Middle frontal gyrus (tissue), 1 donor: ENCODE results near the gene ARHGAP31.
"Not testable (repeated sequence)": the region's sequence is repeated elsewhere in the genome, so short reads cannot be mapped to it uniquely, and the experiment has no call there.

Experiments used
- DNase-seq: peaks from one replicate; pipeline ENCODE4 v3.0.0-alpha.2; 2015; ENCODE audit warnings: low spot score; ENCODE audit errors: extremely low spot score

Gene ARHGAP31

GRCh38 chr3:119293871-119294695 is at the start of gene ARHGAP31:
Gene ARHGAP31 (plus strand): TSS chr3:119294383. CDS start chr3:119294905, 522 bp downstream.
- no peak for DNase-seq

DNA sequence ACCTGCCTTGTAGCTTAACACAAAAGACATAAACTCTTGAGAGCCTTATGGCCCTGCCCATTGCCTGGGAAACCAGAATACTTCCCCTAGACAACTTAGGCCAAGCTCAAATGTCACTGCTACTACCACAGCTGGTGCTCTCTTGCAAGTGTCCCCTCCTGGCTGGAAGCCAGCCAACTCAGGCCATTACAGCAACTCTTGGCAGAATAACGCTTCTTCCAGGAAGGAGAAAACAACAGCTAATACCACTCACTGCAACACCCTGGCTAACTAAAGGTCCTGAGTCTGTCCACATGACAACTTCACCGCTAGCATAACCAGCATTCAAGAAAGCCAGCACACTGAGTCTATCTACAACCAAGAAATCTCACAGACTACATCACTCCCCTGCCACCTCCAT is 48.4 kb upstream of the ARHGAP31 start:
- DNase-seq, result no peak

DNA sequence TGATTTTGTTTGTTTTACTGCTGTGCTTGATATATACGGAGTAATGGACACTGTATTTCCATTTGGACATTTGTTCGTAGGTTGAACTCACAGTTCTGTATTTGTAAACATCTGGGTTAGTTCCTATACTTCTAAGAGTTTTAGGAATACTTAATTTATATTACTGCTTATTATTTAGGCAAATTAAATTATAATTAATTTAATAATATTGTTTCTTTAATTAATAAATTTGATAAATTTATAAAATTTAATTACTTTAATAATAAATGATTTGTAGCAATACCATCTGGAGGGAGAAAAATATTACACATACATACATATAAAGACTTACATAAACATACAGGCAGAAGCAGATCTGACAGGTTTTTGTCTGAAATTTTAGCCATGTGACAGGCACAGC is 39.0 kb upstream of the ARHGAP31 start:
- no peak for DNase-seq

GRCh38 chr3:119257111-119257510 is 37.1 kb upstream of the ARHGAP31 start:
- no peak for DNase-seq

- no peak for DNase-seq
Measured at GRCh38 chr3:119257654-119258410, 36.4 kb upstream of the ARHGAP31 start.

DNA sequence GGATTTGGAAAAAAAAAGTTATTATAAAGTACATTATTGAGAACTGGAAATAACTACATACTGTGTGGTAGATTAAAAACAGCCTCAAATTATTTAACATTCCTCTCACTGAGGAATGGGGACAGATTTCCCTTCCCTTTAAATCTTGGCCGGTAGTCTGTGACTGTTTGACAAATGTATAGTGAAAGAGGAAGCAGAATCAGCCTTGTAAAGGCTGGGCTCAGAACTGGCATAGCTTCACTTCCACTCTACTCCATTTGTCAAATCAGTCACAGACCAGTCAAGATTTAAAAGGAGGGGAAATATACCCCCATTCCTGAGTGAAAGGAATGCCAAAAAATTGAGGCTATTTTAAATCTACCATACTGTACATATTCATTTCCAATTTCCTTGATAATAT is 35.3 kb upstream of the ARHGAP31 start:
- no peak for DNase-seq

GRCh38 chr3:119259821-119260220 is 34.4 kb upstream of the ARHGAP31 start:
- no peak for DNase-seq

GRCh38 chr3:119261055-119261454 is 33.1 kb upstream of the ARHGAP31 start:
- DNase-seq, result no peak

DNA sequence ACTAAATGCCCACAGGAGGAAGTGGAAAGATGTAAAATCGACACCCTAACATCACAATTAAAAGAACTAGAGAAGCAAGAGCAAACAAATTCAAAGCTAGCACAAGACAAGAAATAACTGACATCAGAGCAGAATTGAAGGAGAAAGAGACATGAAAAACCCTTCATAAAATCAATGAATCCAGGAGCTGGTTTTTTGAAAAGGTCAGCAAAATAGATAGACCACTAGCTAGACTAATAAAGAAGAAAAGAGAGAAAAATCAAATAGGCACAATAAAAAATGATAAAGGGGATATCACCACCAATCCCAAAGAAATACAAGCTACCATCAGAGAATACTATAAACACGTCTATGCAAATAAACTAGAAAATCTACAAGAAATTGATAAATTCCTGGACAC is 24.0 kb upstream of the ARHGAP31 start:
- not testable (repeated sequence) for DNase-seq

- no peak for DNase-seq
Measured at GRCh38 chr3:119276680-119277079, 17.5 kb upstream of the ARHGAP31 start.

DNA sequence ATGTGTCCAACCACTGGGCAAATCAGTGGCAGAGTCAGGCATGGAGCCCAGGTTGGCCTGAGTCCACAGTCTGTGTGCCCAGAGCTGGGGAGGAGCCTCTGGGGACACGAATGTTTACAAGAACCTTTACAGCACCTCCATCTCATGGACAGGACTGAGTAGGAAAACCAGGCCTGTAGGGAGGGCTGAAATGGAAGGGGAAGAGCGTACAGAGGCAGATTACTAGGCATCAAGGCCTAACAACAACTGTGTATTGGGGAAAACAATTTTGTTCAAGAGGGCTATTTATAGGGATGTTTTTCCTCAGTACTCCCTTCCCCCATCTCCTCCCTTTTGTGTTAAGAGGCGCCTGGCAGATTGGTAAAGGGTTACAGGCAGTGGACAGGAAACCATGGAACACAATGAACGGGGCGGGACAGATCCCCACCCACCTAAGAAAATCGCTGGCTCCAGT is 15.1 kb upstream of the ARHGAP31 start:
- no peak for DNase-seq

- no peak for DNase-seq
Measured at GRCh38 chr3:119279584-119280243, 14.5 kb upstream of the ARHGAP31 start.

- no peak for DNase-seq
Measured at GRCh38 chr3:119288669-119289403, 5.3 kb upstream of the ARHGAP31 start.

- no peak for DNase-seq
Measured at GRCh38 chr3:119289404-119289770, 4.8 kb upstream of the ARHGAP31 start.

GRCh38 chr3:119290613-119291012 is 3.6 kb upstream of the ARHGAP31 start:
- no peak for DNase-seq

DNA sequence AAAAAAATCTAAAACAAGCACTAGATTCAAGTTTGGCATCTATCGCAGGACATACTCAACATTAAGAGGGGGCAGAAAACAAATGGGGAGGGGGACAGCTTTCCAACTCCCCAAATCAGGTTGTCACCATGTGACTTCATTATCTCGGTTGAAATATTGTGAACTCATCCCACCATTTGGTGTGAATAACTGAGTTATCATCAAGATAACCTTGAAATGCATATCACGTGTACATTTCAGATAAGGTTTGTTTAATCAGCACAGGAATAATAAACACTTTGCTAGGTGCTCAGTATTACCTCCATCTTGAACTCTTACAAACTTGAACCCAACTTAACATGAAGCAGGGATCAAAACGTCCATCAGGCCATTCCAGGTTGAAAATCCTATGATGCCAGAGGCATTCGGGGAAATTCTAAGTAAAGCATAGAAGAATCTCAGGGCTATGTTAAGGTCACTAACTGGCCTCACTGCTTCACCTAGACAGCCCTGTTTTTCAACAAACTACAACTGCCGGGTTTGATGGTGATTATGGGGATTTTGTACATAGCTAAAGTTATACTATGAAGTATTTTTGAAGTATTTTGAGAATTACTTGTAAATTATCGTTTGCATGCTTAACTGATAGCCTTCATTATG is 3.0 kb upstream of the ARHGAP31 start:
- no peak for DNase-seq

DNA sequence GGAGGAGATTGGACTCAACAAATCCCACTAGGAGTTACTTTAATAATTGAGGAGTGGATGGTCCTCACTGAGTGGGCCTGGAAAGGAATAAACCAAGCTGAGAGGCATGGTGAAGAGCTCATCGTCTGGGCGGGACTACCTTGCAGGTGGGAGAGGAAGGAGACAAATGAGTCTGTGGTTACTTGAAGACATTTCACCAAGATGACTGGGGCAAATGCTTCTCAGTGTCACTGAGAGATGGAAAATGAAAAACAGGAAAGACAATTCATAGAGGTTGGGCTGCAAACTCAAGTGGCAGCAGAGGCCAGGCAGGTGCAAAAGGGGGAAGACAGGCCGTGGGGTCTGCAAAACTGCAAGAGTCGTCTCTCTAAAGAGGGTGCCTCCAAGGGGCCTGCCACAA is 1.5 kb upstream of the ARHGAP31 start:
- DNase-seq, result no peak

GRCh38 chr3:119293105-119293870 is 895 bp upstream of the ARHGAP31 start:
- no peak for DNase-seq

DNA sequence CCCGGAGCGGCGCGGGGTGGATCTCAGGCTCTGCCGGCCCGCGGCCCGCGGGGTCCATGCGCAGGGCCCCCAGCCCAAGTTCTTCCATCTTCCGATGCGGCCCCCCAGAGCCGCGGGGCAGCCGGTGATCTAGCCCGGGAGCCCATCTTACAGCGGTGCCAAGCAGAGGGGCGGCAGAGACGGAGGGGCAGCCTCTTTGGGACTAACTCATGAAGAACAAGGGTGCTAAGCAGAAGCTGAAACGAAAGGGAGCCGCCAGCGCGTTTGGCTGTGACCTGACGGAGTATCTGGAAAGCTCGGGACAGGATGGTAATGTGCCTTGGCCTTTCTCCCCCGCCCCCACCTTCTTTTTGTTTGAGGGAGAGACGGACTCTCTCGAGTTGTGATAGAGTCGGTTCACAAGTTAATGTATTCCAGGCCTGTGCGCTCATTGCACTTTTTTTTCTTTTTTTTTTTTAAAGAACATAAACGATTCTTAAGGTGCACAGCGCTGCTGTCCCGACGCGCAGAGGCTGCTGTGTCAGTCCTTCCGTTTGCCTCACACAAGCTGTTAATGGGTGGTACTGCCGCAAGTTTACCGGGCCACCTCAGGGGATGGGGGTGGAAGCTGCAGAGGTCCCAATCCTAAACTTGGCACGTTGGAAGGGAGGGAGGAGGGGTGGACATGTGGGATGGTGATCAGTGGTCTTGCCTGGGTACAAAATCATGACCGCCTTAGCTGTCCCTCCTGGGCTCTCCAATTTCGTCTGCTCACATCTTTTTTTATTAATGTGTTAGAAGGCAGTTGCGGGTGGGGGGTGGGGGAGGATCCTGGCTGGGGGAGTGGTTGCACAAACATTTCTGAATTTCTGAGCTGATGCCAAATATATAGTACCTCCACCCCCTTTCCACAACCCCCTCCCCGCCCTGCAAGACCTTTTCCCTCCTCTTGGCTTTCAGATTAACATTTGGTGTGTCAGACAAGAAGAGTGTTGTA is 801 bp downstream of the ARHGAP31 start:
- DNase-seq, result no peak
